HCT116 (cell line): ENCODE results near the gene NDUFV3. TPM values are rescaled to one million over a fixed set of nuclear protein-coding genes. Genes with fewer than 3 reads are reported as not detected.

Source experiments
- ATAC-seq: fragments of 200-7000 bp; cut with Tn5 transposase; 2 replicates; pipeline ENCODE4 v1.9.1; 2020; ENCODE audit warnings: mild to moderate bottlenecking, moderate library complexity
- BruUV-seq: library from RNA; stranded (reverse); fragments of 400-500 nt; replicated peaks from 2 replicates; lab custom pipeline; 2021; lab: Mats Ljungman, UMichigan
- CTCF ChIA-PET: fragments of 300-600 bp; sonication (Branson Sonifier 250); formaldehyde crosslinking; loops from one replicate; lab custom pipeline; 2021; ENCODE audit warnings: antibody characterized with exemption; lab: Charles Lee
- POLR2A ChIA-PET: fragments of 300-600, 350-600 bp; sonication (Branson Sonifier 250); formaldehyde crosslinking; loops from one replicate; lab custom pipeline; 2021; ENCODE audit warnings: antibody characterized with exemption; lab: Charles Lee
- RAD21 ChIA-PET, 2 experiments: fragments of 300-600 bp; sonication (Branson Sonifier 250); formaldehyde crosslinking; loops; one replicate each; lab custom pipeline; 2023; ENCODE audit warnings: low total read pairs in 2 of 2; ENCODE audit not compliant: uncharacterized antibody in 2 of 2, unreplicated experiment in 2 of 2, low non-redundant PET in 1 of 2; lab: Charles Lee
- DNase-seq: peaks from one replicate; pipeline ENCODE4 v3.0.0-alpha.2; 2010; ENCODE audit warnings: low read depth, low spot score
- H2AFZ ChIP-seq: fragments of 200-600 bp; shearing (Covaris generic), sonication (generic); 2 replicates; pipeline ENCODE4 v1.6.1; 2017; ENCODE audit warnings: low read depth, mixed run types, mixed read lengths, antibody characterized with exemption, low read length; ENCODE audit not compliant: poor library complexity, severe bottlenecking
- H3K27ac ChIP-seq: 2 replicates; pipeline ENCODE4 v1.5.1; 2012; ENCODE audit warnings: low read depth, low read length
- H3K27me3 ChIP-seq: fragments of 200-600 bp; sonication (generic); 2 replicates; pipeline ENCODE4 v1.6.1; 2016; ENCODE audit warnings: mixed run types, low read length, mixed read lengths; ENCODE audit not compliant: insufficient read depth
- H3K36me3 ChIP-seq, 2 experiments: fragments of 200-500 bp in 1 of 2; fragments of 200-600 bp in 1 of 2; sonication (Bioruptor generic) in 1 of 2; sonication (generic) in 1 of 2; 2 replicates each; pipeline versions ENCODE4 v1.5.1 to v1.6.1; 2014 to 2016; ENCODE audit warnings: low read length in 2 of 2, inconsistent platforms in 1 of 2, mixed read lengths in 1 of 2, mixed run types in 1 of 2; ENCODE audit not compliant: insufficient read depth in 2 of 2, control insufficient read depth in 1 of 2
- H3K4me1 ChIP-seq, 2 experiments: fragments of 200-600 bp in 1 of 2; sonication (generic) in 1 of 2; 2 replicates each; pipeline versions ENCODE4 v1.5.1 to v1.6.1; 2012 to 2017; ENCODE audit warnings: low read length in 2 of 2, inconsistent platforms in 1 of 2, mild to moderate bottlenecking in 1 of 2, mixed read lengths in 1 of 2, mixed run types in 1 of 2, moderate library complexity in 1 of 2; ENCODE audit not compliant: insufficient read depth in 2 of 2, control insufficient read depth in 1 of 2
- H3K4me2 ChIP-seq: fragments of 200-600 bp; sonication (generic); 2 replicates; pipeline ENCODE4 v1.6.1; 2017; ENCODE audit warnings: mixed run types, low read length, mixed read lengths
- H3K4me3 ChIP-seq, 2 experiments: fragments of 200-600 bp in 1 of 2; sonication (generic) in 1 of 2; replicated peaks in 1 of 2; 2 replicates each; pipeline ENCODE4 v1.5.1; 2011 to 2016; ENCODE audit warnings: low read length in 2 of 2, control low read depth in 1 of 2, low read depth in 1 of 2, mild to moderate bottlenecking in 1 of 2, mixed read lengths in 1 of 2, mixed run types in 1 of 2
- H3K79me2 ChIP-seq: fragments of 200-600 bp; sonication (generic); 2 replicates; pipeline ENCODE4 v1.6.1; 2017; ENCODE audit warnings: mild to moderate bottlenecking, mixed run types, low read length, moderate library complexity, mixed read lengths; ENCODE audit not compliant: insufficient read depth
- H3K9ac ChIP-seq: fragments of 200-600 bp; sonication (generic); 2 replicates; pipeline ENCODE4 v1.6.1; 2016; ENCODE audit warnings: low read length, mixed read lengths
- H3K9me2 ChIP-seq: fragments of 200-600 bp; sonication (generic), shearing (Covaris generic); 2 replicates; pipeline ENCODE4 v1.6.1; 2017; ENCODE audit warnings: mixed run types, mild to moderate bottlenecking, moderate library complexity; ENCODE audit not compliant: insufficient read depth
- H3K9me3 ChIP-seq, 2 experiments: fragments of 200-500 bp in 1 of 2; fragments of 200-600 bp in 1 of 2; sonication (Bioruptor generic) in 1 of 2; sonication (generic) in 1 of 2; 2 replicates each; pipeline ENCODE4 v1.6.1; 2014 to 2017; ENCODE audit warnings: low read length in 2 of 2, mixed read lengths in 2 of 2, inconsistent platforms in 1 of 2, low read depth in 1 of 2, mild to moderate bottlenecking in 1 of 2, mixed run types in 1 of 2, moderate library complexity in 1 of 2; ENCODE audit not compliant: control insufficient read depth in 1 of 2, insufficient read depth in 1 of 2
- H4K20me1 ChIP-seq: fragments of 200-600 bp; sonication (generic), shearing (Covaris generic); 2 replicates; pipeline ENCODE4 v1.6.1; 2017; ENCODE audit warnings: mixed run types, mild to moderate bottlenecking, moderate library complexity; ENCODE audit not compliant: insufficient read depth
- ELF1 ChIP-seq: IDR thresholded peaks from 2 replicates; pipeline ENCODE4 v1.6.1; 2012; ENCODE audit warnings: low read depth, borderline replicate concordance
- EZH2phosphoT487 ChIP-seq: fragments of 200-600 bp; IDR thresholded peaks from 2 replicates; pipeline ENCODE4 v1.6.1; 2018; ENCODE audit warnings: antibody characterized with exemption, borderline replicate concordance
- SIN3A ChIP-seq: IDR thresholded peaks from 2 replicates; pipeline ENCODE4 v1.6.1; 2012; ENCODE audit warnings: low read depth
- TCF7L2 ChIP-seq: IDR thresholded peaks from 2 replicates; pipeline ENCODE4 v1.7.0; 2011; ENCODE audit warnings: borderline replicate concordance, inconsistent platforms; ENCODE audit not compliant: insufficient read depth, insufficient read length; ENCODE audit errors: extremely low read depth
- ZFX ChIP-seq: fragments of 450-650 bp; IDR thresholded peaks from 2 replicates; pipeline ENCODE4 v1.6.1; 2017
- intact Hi-C: fragments of 100-400 bp; cut with micrococcal nuclease; formaldehyde crosslinking; loops from 2 replicates; pipeline ENCODE4 v1.10.0; 2022
- total RNA-seq: library from RNA; stranded (reverse); gene quantifications from one replicate; pipeline ENCODE4 v1.2.1, GENCODE V29; 2021; ENCODE audit not compliant: unreplicated experiment
- TF ChIP-seq, protein P1 (sequence below): IDR thresholded peaks from 2 replicates; pipeline ENCODE4 v1.6.1; 2011; ENCODE audit warnings: mild to moderate bottlenecking, low read length, moderate library complexity; ENCODE audit not compliant: insufficient replicate concordance; ENCODE audit errors: extremely low read depth
- TF ChIP-seq, protein P2 (sequence below), 3 experiments: fragments of 200-600 bp in 1 of 3; sonication (generic) in 1 of 3; IDR thresholded peaks in 2 of 3; conservative IDR thresholded peaks in 1 of 3; 2 replicates each; pipeline ENCODE4 v1.5.1; 2012 to 2017; ENCODE audit warnings: low read depth in 2 of 3, low read length in 2 of 3, antibody characterized with exemption in 1 of 3, borderline replicate concordance in 1 of 3, control low read depth in 1 of 3, mild to moderate bottlenecking in 1 of 3, mixed read lengths in 1 of 3, mixed run types in 1 of 3, moderate library complexity in 1 of 3; ENCODE audit not compliant: insufficient read depth in 1 of 3

Gene NDUFV3
- total RNA-seq, 1 experiment from 2014 or later, result 35.2 TPM

DNA sequence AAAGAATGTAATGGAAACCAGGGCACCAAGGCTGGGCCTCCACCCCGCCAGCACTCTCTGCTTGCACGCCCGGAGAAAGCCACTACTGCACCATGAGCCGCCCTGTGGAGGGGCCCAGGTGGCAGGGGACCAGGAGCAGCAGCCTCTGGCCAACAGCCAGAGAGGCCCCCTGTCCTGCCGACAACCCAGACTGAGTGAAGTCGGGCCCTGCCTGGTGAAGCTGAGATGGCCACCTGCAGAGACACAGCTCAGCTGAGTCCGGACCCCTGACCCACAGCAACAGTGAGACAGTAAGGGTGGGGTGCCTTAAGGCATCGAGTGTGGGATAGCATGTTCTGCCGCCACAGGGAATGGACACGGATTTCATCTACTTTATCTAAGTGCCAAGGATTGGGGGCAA, 42.6 kb upstream of the NDUFV3 start:
- Histone ChIP-seq H3K9ac (no peak overlapping the region), H3K79me2 (peaks cover 94% of the 10 kb centered on the region), H3K4me2 (no peak overlapping the region), H2AFZ (no peak overlapping the region), H3K27ac (no peak overlapping the region), H3K9me3 (no peaks in the 10 kb centered on the region), H3K4me3 (no peak overlapping the region), H3K27me3 (no peaks in the 10 kb centered on the region), H4K20me1 (peaks cover 10% of the 10 kb centered on the region; the same call in 1 of the 2 replicates), H3K4me1 (no peaks in the 10 kb centered on the region), H3K36me3 (peaks cover 30 to 74% of the 10 kb centered on the region in 2 experiments), H3K9me2 (no peaks in the 10 kb centered on the region)
- ATAC-seq, result peak; percentile 6; the same call in 1 of the 2 replicates
- intact Hi-C loops, result no loop called here
- ChIA-PET POLR2A (no interaction called here), CTCF (no interaction called here), RAD21 (no interaction called here)
- DNase-seq, result no peak
- no TSS peak for BruUV-seq
- TF ChIP-seq ELF1, result no peak
- TF ChIP-seq, protein P1, sequence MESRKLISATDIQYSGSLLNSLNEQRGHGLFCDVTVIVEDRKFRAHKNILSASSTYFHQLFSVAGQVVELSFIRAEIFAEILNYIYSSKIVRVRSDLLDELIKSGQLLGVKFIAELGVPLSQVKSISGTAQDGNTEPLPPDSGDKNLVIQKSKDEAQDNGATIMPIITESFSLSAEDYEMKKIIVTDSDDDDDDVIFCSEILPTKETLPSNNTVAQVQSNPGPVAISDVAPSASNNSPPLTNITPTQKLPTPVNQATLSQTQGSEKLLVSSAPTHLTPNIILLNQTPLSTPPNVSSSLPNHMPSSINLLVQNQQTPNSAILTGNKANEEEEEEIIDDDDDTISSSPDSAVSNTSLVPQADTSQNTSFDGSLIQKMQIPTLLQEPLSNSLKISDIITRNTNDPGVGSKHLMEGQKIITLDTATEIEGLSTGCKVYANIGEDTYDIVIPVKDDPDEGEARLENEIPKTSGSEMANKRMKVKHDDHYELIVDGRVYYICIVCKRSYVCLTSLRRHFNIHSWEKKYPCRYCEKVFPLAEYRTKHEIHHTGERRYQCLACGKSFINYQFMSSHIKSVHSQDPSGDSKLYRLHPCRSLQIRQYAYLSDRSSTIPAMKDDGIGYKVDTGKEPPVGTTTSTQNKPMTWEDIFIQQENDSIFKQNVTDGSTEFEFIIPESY, result no peak
- no peak for TF ChIP-seq SIN3A
- TF ChIP-seq, protein P2, sequence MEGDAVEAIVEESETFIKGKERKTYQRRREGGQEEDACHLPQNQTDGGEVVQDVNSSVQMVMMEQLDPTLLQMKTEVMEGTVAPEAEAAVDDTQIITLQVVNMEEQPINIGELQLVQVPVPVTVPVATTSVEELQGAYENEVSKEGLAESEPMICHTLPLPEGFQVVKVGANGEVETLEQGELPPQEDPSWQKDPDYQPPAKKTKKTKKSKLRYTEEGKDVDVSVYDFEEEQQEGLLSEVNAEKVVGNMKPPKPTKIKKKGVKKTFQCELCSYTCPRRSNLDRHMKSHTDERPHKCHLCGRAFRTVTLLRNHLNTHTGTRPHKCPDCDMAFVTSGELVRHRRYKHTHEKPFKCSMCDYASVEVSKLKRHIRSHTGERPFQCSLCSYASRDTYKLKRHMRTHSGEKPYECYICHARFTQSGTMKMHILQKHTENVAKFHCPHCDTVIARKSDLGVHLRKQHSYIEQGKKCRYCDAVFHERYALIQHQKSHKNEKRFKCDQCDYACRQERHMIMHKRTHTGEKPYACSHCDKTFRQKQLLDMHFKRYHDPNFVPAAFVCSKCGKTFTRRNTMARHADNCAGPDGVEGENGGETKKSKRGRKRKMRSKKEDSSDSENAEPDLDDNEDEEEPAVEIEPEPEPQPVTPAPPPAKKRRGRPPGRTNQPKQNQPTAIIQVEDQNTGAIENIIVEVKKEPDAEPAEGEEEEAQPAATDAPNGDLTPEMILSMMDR (IDR thresholded peaks at IDR 0.05 in 2 of 3, conservative IDR thresholded peaks at IDR 0.05 in 1 of 3; ENCODE audit: borderline replicate concordance in 1 of 3, insufficient read depth in 1 of 3, low read depth in 2 of 3, low read length in 2 of 3), result no peak
- TF ChIP-seq ZFX, result no peak
- no peak for TF ChIP-seq EZH2phosphoT487
- TF ChIP-seq TCF7L2, result no peak
